ENCODE measurements around the gene CDC42BPA. TPM values are rescaled to one million over a fixed set of nuclear protein-coding genes. Genes with fewer than 3 reads are reported as not detected.
"Not testable (repeated sequence)": the region's sequence is repeated elsewhere in the genome, so short reads cannot be mapped to it uniquely, and the experiment has no call there.

The CDC42BPA gene
- polyA plus RNA-seq, 1 donor = 47.2 TPM

DNA sequence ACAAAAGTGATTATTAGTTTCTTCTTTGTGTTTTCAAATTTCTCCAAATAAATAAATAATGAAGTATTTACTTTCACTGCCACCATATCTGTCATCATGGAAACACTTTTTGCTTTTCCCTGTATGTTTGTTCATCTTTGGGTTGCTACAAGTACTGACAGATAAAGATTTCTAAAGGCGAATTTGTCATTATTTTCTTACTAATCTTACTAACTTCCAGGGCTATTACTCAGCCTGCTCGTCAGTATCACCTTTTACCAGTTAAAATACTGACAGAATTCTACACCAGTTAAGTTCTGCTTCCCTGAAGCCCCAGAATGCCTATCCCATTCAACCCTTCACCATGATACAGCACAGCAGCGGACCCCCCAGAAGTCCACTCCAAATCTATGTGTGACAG lies 106.1 kb downstream of the CDC42BPA start:
- no peak for DNase-seq

- DNase-seq = no peak
Observed at GRCh38 chr1:227210604-227211003, 107.7 kb downstream of the CDC42BPA start.

- DNase-seq = no peak
Observed at GRCh38 chr1:227197064-227197463, 121.2 kb downstream of the CDC42BPA start.

GRCh38 chr1:227192163-227192562 lies 126.1 kb downstream of the CDC42BPA start:
- no peak for DNase-seq

- no peak for DNase-seq
Observed at GRCh38 chr1:227191607-227192006, 126.7 kb downstream of the CDC42BPA start.

GRCh38 chr1:227190321-227190720 lies 128.0 kb downstream of the CDC42BPA start:
- no peak for DNase-seq

DNA sequence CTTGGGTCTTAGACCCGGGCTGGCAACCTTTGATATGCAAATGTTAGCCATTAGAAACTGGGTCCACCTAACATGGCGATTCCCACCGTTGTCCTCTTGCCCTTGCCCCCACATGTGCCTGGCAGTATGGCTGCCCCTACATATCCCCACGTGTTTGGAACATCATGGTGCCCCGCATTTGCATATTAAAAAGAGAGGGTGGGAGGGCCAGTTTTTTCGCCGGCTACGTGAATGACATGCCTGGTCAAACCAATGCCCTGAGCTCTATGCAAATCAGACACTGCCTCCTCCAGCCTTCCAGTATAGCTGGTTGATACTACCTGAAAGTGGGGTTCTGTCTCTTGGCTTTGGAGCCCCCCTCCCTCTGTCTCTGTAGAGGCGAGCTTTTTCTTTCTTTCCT lies 133.0 kb downstream of the CDC42BPA start:
- DNase-seq = no peak

DNA sequence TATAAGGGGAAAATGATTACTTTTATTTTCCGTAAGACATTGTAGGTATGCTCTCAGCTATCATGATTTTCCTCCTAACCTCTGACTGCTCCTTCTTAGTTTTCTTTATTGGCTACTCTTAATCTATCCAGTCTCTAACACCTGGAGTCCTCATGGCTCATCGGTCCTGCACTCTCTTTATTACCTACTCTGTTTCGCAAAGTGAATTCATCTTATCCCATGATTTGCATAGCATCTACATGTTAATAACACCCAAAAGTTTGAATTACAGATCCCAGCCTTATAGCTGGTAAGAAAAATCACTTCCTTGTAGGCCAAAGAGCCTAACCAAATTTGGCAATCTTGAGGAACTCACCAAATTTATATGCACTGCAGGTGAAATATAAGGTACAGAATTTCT lies 136.3 kb downstream of the CDC42BPA start:
- no peak for DNase-seq

- DNase-seq = no peak
Observed at GRCh38 chr1:227175611-227176010, 142.7 kb downstream of the CDC42BPA start.

GRCh38 chr1:227174164-227174563 lies 144.1 kb downstream of the CDC42BPA start:
- no peak for DNase-seq

GRCh38 chr1:227170361-227171166 lies 147.7 kb downstream of the CDC42BPA start:
- no peak for DNase-seq

DNA sequence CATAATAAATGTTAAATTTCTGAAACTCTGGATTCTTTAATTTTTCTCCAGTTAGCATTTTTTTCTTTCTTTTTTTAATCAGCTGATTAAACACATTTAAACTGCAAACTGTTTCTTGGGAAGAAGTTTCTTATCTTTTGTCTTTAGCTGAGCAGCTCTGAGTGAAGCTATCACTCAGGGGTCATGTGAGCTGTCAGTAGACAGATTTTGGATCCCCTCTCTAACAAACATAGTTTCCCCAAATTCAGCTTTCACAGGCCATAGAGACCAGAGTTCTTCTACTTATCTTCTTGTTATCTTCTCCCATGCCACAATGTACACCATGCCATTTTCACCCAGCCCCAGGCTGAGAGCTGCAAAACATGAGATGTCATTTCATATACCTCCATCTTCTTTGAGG lies 148.9 kb downstream of the CDC42BPA start:
- DNase-seq = no peak

GRCh38 chr1:227167276-227168101 lies 150.8 kb downstream of the CDC42BPA start:
- no peak for DNase-seq

GRCh38 chr1:227166559-227166958 lies 151.7 kb downstream of the CDC42BPA start:
- no peak for DNase-seq

DNA sequence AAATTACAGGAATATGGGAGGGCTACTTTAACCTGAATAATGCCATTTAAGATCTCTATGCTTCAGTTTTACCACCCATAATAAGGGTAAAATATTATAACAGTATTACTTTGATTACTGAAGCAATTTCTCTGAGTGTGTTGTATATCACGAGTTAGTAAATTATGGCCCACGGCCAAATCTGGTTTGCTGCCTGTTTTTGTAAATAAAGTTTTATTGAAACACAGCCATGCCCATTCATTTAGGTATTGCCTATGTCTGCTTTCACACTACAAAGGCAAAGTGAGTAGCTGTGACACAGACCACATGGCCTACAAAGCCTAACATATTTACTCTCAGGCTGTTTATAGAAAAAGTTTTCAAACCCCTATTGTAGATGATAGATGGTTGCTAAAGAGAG lies 156.8 kb downstream of the CDC42BPA start:
- DNase-seq = no peak

DNA sequence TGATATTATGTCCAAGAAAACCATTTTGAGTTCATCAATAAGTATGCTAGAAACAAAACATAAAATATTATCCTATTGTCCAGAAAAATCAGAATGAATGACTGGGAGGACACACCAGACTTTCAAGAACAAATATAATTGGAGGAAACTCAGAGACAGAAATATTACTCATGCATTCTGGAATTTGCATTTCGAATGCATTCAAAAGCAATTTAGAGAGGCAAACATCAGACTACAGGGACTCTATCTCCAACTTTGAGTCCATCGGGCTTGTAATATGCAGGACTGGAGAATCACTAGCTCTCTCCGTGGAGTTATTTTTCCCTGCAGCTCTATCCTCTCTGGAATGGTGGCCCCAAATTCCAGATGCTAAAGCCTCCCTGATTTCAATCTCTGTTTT lies 161.8 kb downstream of the CDC42BPA start:
- DNase-seq = no peak

DNA sequence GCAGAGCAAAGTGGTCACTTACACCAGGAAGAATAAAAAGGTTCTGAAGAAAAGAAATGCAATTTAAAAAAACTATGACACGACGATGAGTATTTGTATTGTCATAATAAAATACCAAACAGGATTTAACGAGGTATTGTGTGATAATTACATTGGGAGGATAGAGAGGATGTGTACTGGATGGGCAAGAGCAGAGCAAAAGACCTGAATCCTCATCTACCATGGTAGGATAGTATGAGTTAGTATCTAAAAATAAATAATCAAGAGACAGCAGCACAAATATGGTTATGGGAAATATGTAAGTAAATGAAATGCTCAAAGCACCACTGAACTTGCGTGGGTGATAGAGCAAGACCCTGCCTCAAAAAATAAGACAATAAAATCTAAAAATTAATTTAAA lies 162.6 kb downstream of the CDC42BPA start:
- DNase-seq = no peak

DNA sequence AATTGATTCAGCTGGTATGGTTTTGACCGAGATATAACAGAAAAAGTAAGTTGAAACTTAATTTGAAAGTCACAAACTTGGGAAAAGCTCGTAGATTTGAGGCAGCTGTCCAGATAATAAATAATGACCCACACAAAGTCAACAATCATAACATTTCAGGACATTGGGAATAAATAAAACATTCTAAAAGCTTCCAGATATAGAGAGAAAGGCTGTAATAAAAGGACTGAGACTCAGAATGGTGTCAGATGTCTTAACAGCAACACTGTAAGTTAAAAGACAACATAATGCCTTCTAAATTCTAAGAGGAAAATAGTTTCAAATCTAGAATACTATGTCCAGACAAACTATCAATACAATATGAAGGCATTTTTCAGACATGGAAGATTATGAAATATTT lies 163.3 kb downstream of the CDC42BPA start:
- no peak for DNase-seq

GRCh38 chr1:227152525-227152924 lies 165.8 kb downstream of the CDC42BPA start:
- DNase-seq = no peak

DNA sequence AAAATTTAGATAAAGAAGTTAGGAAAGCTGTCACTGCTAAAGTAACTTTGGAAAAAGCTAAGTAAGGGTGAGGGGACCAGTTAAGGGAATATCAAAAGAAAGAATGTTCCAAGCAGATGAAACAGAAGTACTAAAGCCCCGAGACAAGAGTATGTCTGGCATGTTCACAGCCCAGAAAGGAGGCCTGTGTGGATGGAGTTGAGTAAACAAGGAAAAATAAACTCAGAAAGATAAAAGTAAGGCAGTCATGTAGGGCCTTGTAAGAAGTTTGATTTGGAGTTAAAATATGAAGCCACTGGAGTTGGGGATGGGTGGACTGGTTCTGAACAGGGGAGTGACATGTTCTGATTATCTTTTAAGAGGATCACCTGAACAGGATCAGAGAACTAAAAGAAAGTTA lies 177.9 kb downstream of the CDC42BPA start:
- DNase-seq = no peak

- no peak for DNase-seq
Observed at GRCh38 chr1:227136210-227136820, 182.0 kb downstream of the CDC42BPA start.

DNA sequence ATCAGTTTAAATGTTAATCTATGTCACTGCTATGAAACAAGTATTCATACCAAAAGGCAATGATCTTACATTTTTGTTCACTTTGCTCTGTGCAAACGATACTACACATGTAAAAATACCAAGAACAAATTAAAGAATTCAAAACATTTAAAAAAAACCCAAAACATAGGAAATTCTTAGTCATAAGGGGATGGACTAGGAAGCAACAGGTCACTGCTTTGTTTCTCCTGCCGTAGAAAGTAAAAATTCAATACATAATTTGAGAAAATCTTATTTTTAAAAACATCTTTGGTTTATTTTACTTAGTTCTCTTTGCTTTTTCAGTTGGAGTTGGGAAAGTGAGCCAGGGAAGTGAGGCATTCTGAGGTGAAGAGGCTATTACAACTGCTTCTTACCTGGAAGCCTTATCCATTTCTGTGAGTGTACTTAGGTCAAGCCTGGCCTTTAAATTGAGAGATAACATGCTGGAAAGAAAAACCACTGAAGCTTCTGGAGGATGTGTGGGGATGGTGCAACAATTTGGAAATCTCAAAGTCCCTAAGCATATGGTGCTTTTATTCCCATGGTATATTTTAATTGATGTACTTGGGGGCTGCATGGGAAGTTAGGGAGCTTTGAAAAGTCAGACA lies 183.5 kb downstream of the CDC42BPA start:
- no peak for DNase-seq

DNA sequence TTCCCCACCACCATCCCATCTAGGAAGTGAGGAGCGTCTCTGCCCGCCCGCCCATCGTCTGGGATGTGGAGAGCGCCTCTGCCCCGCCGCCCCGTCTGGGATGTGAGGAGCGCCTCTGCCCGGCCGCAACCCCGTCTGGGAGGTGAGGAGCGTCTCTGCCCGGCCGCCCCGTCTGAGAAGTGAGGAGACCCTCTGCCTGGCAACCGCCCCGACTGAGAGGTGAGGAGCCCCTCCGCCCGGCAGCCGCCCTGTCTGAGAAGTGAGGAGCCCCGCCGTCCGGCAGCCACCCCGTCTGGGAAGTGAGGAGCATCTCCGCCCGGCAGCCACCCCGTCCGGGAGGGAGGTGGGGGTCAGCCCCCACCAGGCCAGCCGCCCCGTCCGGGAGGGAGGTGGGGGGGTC lies 185.6 kb downstream of the CDC42BPA start:
- not testable (repeated sequence) for DNase-seq

All from left kidney (tissue), 2 donors.